Stomach (tissue), 9 donors: ENCODE data around the gene SBSN. TPM values are rescaled to one million over a fixed set of nuclear protein-coding genes. Genes with fewer than 3 reads are reported as not detected.

Experiments
- DNase-seq, 2 donors: peaks; one replicate each; pipeline versions ENCODE4 v3.0.0 to v3.0.0-alpha.2; 2013 to 2019
- H3K27ac ChIP-seq, 5 donors: fragments of 200-600 bp in 4 of 5; sonication (generic) in 4 of 5; one replicate each; pipeline ENCODE4 v1.5.1; 2013 to 2019; ENCODE audit warnings: mild to moderate bottlenecking in 1 of 5, moderate library complexity in 1 of 5
- H3K27me3 ChIP-seq, 3 donors: fragments of 200-600 bp; sonication (generic); one replicate each; pipeline ENCODE4 v1.5.1; 2017 to 2019; ENCODE audit warnings: mixed run types in 1 of 3
- H3K36me3 ChIP-seq, 4 donors: fragments of 200-600 bp; sonication (generic); 1 replicate in 3 of 4; 2 replicates in 1 of 4; pipeline ENCODE4 v1.5.1; 2016 to 2019
- H3K4me1 ChIP-seq, 4 donors: fragments of 200-600 bp; sonication (generic); one replicate each; pipeline ENCODE4 v1.5.1; 2016 to 2019
- H3K4me3 ChIP-seq, 4 donors: fragments of 200-600 bp; sonication (generic) in 3 of 4; one replicate each; pipeline ENCODE4 v1.5.1; 2016 to 2019; ENCODE audit warnings: mild to moderate bottlenecking in 1 of 4
- H3K9me3 ChIP-seq, 4 donors: fragments of 200-600 bp; sonication (generic); one replicate each; pipeline ENCODE4 v1.5.1; 2016 to 2019
- EP300 ChIP-seq: sonication (generic); formaldehyde crosslinking; IDR thresholded peaks from one replicate; pipeline ENCODE4 v1.6.1; 2017; ENCODE audit warnings: antibody characterized with exemption
- POLR2A ChIP-seq, 4 donors: fragments of 450-650 bp; IDR thresholded peaks; one replicate each; pipeline ENCODE4 v1.6.1; 2016; ENCODE audit warnings: antibody characterized with exemption in 4 of 4, control low read depth in 2 of 4, mild to moderate bottlenecking in 1 of 4, moderate library complexity in 1 of 4
- POLR2AphosphoS5 ChIP-seq, 3 donors: sonication (generic); formaldehyde crosslinking; IDR thresholded peaks; one replicate each; pipeline ENCODE4 v1.6.1; 2016; ENCODE audit warnings: antibody characterized with exemption in 3 of 3
- WGBS, 5 donors: extraction: QIAGEN DNeasy Blood & Tissue Kit in 3 of 5; methylation state at CpG; one replicate each; pipeline versions ENCODE4 v1.1.5 to v1.1.7; 2013 to 2018; 5-methylcytosine and 5-hydroxymethylcytosine counted together
- intact Hi-C: fragments of 100-400 bp; cut with DNase I; formaldehyde crosslinking; loops from one replicate; pipeline ENCODE4 v1.15.1; 2023; ENCODE audit warnings: low total_unique reads
- polyA plus RNA-seq, 3 donors: library from polyadenylated mRNA; stranded (reverse); fragments of 200-250 nt; gene quantifications; one replicate each; pipeline ENCODE4 v1.2.3, GENCODE V29; 2013
- total RNA-seq, 5 donors: library from RNA; depleted of rRNA; stranded (reverse); fragments of >200 nt; gene quantifications; one replicate each; pipeline versions ENCODE4 v1.1.0 to v1.2.3, GENCODE V29; 2014 to 2016
- TF ChIP-seq, protein P1 (sequence below), 7 experiments: fragments of 450-650 bp in 4 of 7; fragments of 200-600 bp in 3 of 7; sonication (generic) in 3 of 7; IDR thresholded peaks; one replicate each; pipeline ENCODE4 v1.5.1; 2016 to 2019; ENCODE audit warnings: antibody characterized with exemption in 7 of 7, control low read depth in 2 of 7, mild to moderate bottlenecking in 1 of 7
- donor health status: healthy with polysubstance abuse.
- donor health status: Bipolar disorder and iron deficiency.
- donor health status: healthy.

Gene SBSN
- total and polyA plus RNA-seq, 8 donors: 1.1 to 29.2 TPM; not detected in 6

DNA sequence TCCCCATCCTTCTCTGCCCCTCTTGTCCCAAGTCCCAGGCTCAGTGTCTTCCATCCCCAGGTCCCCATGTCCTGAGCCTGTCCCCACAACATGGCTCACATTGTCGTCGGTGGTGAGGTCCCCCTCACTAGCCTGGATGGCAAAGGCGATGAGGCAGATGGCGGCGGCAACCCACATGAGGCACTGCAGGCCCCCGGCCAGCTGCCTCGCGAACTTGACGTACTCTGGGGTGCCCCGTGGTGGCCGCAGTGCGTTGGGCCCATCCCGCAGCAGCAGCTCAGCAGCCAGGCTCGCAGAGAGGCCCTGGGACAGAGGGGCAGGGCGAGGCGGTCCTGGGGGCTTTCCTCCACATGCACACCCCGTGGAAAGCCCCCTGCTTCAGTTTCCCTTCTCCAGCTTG, 34.2 kb upstream of the SBSN start:
- Histone ChIP-seq H3K27ac (peak overlapping the region in 1 of 5 donors; percentile 8), H3K36me3 (no peaks in the 10 kb centered on the region), H3K27me3 (peaks cover 12 to 78% (median 47%) of the 10 kb centered on the region in 3 donors), H3K4me3 (peak overlapping the region in 2 of 4 donors; percentile 14 to 20), H3K9me3 (no peaks in the 10 kb centered on the region), H3K4me1 (peaks cover 8 to 16% (median 12%) of the 10 kb centered on the region in 4 donors)
- TF ChIP-seq POLR2A (IDR thresholded peaks at IDR 0.05) (no peak), POLR2AphosphoS5 (IDR thresholded peaks at IDR 0.05) (no peak), EP300 (no peak)
- TF ChIP-seq, protein P1, sequence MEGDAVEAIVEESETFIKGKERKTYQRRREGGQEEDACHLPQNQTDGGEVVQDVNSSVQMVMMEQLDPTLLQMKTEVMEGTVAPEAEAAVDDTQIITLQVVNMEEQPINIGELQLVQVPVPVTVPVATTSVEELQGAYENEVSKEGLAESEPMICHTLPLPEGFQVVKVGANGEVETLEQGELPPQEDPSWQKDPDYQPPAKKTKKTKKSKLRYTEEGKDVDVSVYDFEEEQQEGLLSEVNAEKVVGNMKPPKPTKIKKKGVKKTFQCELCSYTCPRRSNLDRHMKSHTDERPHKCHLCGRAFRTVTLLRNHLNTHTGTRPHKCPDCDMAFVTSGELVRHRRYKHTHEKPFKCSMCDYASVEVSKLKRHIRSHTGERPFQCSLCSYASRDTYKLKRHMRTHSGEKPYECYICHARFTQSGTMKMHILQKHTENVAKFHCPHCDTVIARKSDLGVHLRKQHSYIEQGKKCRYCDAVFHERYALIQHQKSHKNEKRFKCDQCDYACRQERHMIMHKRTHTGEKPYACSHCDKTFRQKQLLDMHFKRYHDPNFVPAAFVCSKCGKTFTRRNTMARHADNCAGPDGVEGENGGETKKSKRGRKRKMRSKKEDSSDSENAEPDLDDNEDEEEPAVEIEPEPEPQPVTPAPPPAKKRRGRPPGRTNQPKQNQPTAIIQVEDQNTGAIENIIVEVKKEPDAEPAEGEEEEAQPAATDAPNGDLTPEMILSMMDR (IDR thresholded peaks at IDR 0.05): no peak
- WGBS, 5 donors: 45 to 66% (median 63%) methylated on average over 9 to 17 of the region's 17 CpGs
- peak in 1 of 2 donors; percentile 3 for DNase-seq
- intact Hi-C loops: no loop called here

DNA sequence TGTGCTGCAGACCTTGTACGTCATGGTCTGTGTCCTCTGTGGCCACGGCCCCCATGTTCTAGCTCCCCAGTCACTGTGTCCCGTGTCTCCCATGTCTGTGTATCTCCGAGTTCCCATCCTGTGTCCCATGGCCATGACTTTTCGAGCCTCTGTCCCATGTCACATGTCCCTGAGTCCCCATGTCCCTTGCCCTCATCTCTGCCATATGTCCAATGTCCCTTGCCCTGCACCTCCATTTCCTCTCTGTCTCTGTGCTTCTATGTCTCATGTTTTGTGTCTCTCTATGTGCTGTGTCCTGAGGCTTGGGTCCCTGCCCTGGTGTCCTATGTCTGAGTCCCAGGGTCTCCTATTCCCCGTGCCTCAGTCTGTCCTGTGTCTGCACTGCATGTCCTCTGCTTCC, 33.3 kb upstream of the SBSN start:
- no peaks in the 10 kb centered on the region for H3K9me3 ChIP-seq
- intact Hi-C loops: no loop called here
- peaks cover 8 to 17% (median 12%) of the 10 kb centered on the region in 4 donors for H3K4me1 ChIP-seq
- 70 to 78% (median 76%) methylated on average over 6 of the region's 6 CpGs for WGBS, 5 donors
- TF ChIP-seq EP300 (no peak), POLR2A (IDR thresholded peaks at IDR 0.05) (no peak), POLR2AphosphoS5 (IDR thresholded peaks at IDR 0.05) (no peak)
- TF ChIP-seq, protein P1 (IDR thresholded peaks at IDR 0.05): no peak
- peaks cover 12 to 87% (median 50%) of the 10 kb centered on the region in 3 donors for H3K27me3 ChIP-seq
- no peak overlapping the region for H3K27ac ChIP-seq
- no peaks in the 10 kb centered on the region for H3K36me3 ChIP-seq
- H3K4me3 ChIP-seq: peak overlapping the region in 1 of 4 donors; percentile 17
- no peak for DNase-seq

DNA sequence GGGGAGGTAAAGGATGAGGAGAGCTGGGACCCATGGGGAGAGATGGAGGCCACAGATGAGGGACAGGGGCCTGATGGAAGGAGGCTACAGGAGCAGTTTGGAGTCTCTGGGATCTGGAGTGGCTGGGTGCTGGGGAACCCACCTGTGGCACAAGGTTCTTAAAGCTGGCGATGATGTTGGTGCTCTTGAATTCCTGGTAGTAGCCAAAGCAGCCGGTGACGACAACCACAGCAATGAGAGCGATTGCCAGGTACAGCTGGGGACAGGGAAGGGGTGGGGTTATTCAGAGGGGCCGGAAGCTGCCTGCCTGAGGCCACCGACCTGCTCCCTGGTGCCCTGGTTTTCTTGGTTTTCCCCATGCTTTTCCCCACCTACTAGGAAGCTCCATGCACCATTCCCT, 32.6 kb upstream of the SBSN start:
- H3K4me3 ChIP-seq: peak overlapping the region in 1 of 4 donors; percentile 39
- DNase-seq: peak in 1 of 2 donors; percentile 1
- H3K27me3 ChIP-seq: peaks cover 12 to 89% (median 50%) of the 10 kb centered on the region in 3 donors
- no peaks in the 10 kb centered on the region for H3K9me3 ChIP-seq
- TF ChIP-seq, protein P1 (IDR thresholded peaks at IDR 0.05): no peak
- no peak for TF ChIP-seq POLR2A (IDR thresholded peaks at IDR 0.05)
- TF ChIP-seq POLR2AphosphoS5 (IDR thresholded peaks at IDR 0.05): no peak
- no peak for TF ChIP-seq EP300
- no peaks in the 10 kb centered on the region for H3K36me3 ChIP-seq
- H3K27ac ChIP-seq: no peak overlapping the region
- peaks cover 8 to 17% (median 12%) of the 10 kb centered on the region in 4 donors for H3K4me1 ChIP-seq
- intact Hi-C loops: no loop called here
- WGBS, 5 donors: 41 to 64% (median 56%) methylated on average over 6 of the region's 6 CpGs

DNA sequence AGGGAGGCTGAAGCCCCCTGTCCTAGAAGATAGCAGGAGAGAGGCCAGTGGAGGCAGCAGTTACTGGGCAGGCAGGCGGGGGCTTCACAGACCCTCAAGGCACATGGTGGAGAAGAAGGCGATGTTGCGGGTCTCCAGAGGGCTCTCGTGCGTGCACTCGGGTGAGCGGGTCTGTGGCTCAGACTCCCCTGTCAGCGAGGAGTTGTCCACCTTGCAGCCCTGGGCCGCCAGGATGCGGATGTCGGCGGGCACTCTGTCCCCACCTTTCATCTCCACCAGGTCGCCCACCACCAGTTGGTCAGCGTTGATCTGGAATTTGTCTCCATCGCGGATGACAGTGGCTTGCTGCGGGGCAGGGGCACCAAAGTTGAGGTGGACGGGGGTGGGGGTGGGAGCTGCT, 32.2 kb upstream of the SBSN start:
- Histone ChIP-seq H3K4me3 (peak overlapping the region in 1 of 4 donors; percentile 39), H3K27ac (no peak overlapping the region), H3K27me3 (peaks cover 12 to 86% (median 50%) of the 10 kb centered on the region in 3 donors), H3K4me1 (peaks cover 8 to 17% (median 12%) of the 10 kb centered on the region in 4 donors), H3K36me3 (no peaks in the 10 kb centered on the region), H3K9me3 (no peaks in the 10 kb centered on the region)
- intact Hi-C loops: no loop called here
- DNase-seq: no peak
- no peak for TF ChIP-seq POLR2AphosphoS5 (IDR thresholded peaks at IDR 0.05)
- TF ChIP-seq POLR2A (IDR thresholded peaks at IDR 0.05): no peak
- TF ChIP-seq, protein P1 (IDR thresholded peaks at IDR 0.05): no peak
- TF ChIP-seq EP300: no peak
- 81 to 90% (median 86%) methylated on average over 16 to 18 of the region's 18 CpGs for WGBS, 5 donors
